Measurements from ENCODE around the gene PSEN1.

DNA sequence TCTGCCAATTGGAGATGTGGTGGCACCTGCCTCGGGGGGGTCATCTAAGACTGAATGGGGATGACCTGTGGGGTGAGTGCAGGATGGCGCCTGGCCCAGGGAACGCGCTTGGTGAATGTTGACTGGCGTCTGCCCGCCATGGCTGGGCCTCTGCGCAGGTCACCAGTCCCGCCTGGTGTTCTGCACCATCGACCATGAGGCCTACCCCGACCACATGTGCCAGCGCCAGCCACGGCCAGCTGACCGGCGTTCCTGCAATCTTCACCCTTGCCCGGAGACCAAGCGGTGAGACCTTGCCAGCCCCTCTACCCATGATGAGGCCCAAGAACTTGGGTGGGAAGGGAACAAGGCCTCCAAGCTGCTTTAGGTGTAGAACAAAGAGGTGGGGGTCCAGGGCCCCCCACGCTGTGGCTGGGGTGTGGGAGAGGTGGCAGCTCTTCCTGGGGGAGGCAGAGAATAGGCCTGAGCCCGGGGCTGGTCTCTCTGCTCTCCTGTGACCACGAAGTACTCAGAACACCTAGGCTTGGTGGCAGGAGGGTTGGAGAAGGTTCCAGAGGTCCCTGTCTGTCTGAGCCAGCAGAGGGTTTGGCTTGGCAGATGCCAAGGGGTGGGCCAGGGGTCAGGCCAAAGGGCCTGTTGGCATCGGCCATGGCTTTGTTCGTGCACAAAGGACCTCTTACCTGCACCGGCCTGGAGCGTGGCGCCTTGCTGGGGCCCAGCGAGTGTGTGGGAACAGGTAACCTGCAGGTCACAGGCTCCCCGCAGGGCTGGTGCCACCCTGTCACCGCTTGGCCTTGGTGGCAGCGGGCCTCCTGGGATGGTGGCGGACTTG lies 116.4 kb downstream of the PSEN1 start:
- TF ChIP-seq GATA2 (IDR thresholded peaks at IDR 0.05; ENCODE audit: insufficient read depth, insufficient read length, low read depth, low read length) (no peak), POLR2AphosphoS5 (IDR thresholded peaks at IDR 0.05; ENCODE audit: insufficient read depth, low read depth, low read length) (no peak), POLR2A (IDR thresholded peaks at IDR 0.05; ENCODE audit: low read depth, low read length) (no peak), JUN (IDR thresholded peaks at IDR 0.05; ENCODE audit: borderline replicate concordance, insufficient read depth, insufficient read length, low read depth) (no peak)
- TF ChIP-seq, protein P1, sequence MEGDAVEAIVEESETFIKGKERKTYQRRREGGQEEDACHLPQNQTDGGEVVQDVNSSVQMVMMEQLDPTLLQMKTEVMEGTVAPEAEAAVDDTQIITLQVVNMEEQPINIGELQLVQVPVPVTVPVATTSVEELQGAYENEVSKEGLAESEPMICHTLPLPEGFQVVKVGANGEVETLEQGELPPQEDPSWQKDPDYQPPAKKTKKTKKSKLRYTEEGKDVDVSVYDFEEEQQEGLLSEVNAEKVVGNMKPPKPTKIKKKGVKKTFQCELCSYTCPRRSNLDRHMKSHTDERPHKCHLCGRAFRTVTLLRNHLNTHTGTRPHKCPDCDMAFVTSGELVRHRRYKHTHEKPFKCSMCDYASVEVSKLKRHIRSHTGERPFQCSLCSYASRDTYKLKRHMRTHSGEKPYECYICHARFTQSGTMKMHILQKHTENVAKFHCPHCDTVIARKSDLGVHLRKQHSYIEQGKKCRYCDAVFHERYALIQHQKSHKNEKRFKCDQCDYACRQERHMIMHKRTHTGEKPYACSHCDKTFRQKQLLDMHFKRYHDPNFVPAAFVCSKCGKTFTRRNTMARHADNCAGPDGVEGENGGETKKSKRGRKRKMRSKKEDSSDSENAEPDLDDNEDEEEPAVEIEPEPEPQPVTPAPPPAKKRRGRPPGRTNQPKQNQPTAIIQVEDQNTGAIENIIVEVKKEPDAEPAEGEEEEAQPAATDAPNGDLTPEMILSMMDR (IDR thresholded peaks at IDR 0.05; ENCODE audit: extremely low read depth in 1 of 2, insufficient read depth in 1 of 2, low read depth in 1 of 2, low read length in 2 of 2): no peak
- TF ChIP-seq, protein P2, sequence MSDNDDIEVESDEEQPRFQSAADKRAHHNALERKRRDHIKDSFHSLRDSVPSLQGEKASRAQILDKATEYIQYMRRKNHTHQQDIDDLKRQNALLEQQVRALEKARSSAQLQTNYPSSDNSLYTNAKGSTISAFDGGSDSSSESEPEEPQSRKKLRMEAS (IDR thresholded peaks at IDR 0.05; ENCODE audit: insufficient read depth, insufficient read length): no peak

Data from endothelial cell of umbilical vein (primary cell).